Fibroblast of gingiva (primary cell): ENCODE measurements around the gene PHF12.
"Not testable (repeated sequence)": the region's sequence is repeated elsewhere in the genome, so short reads cannot be mapped to it uniquely, and the experiment has no call there.

Source experiments
- DNase-seq: peaks from one replicate; pipeline ENCODE4 v3.0.0-alpha.2; 2011; ENCODE audit warnings: low read depth

The PHF12 gene

GRCh38 chr17:28882154-28882895, 69.0 kb downstream of the PHF12 start:
- no peak for DNase-seq

GRCh38 chr17:28881533-28882056, 69.7 kb downstream of the PHF12 start:
- DNase-seq = no peak

GRCh38 chr17:28880572-28880945, 70.8 kb downstream of the PHF12 start:
- no peak for DNase-seq

- DNase-seq = no peak
These were observed 71.3 kb downstream of the PHF12 start for GRCh38 chr17:28879886-28880571.

GRCh38 chr17:28878981-28879380, 72.3 kb downstream of the PHF12 start:
- peak; percentile 29 for DNase-seq

- DNase-seq = no peak
These were observed 73.0 kb downstream of the PHF12 start for GRCh38 chr17:28878158-28878910.

- DNase-seq = not testable (repeated sequence)
These were observed 74.1 kb downstream of the PHF12 start for GRCh38 chr17:28877150-28877711.

- DNase-seq = no peak
These were observed 75.3 kb downstream of the PHF12 start for GRCh38 chr17:28875848-28876550.

GRCh38 chr17:28874750-28875149, 76.6 kb downstream of the PHF12 start:
- no peak for DNase-seq

- DNase-seq = no peak
These were observed 77.5 kb downstream of the PHF12 start for GRCh38 chr17:28873839-28874238.

- DNase-seq = no peak
These were observed 80.2 kb downstream of the PHF12 start for GRCh38 chr17:28871056-28871579.

GRCh38 chr17:28867276-28867675, 84.0 kb downstream of the PHF12 start:
- no peak for DNase-seq

- DNase-seq = no peak
These were observed 85.2 kb downstream of the PHF12 start for GRCh38 chr17:28865946-28866752.

GRCh38 chr17:28864991-28865849, 86.1 kb downstream of the PHF12 start:
- no peak for DNase-seq

- DNase-seq = no peak
These were observed 87.4 kb downstream of the PHF12 start for GRCh38 chr17:28863953-28864352.

GRCh38 chr17:28862561-28862960, 88.8 kb downstream of the PHF12 start:
- DNase-seq = no peak

GRCh38 chr17:28861393-28862203, 89.7 kb downstream of the PHF12 start:
- no peak for DNase-seq

- DNase-seq = no peak
These were observed 90.9 kb downstream of the PHF12 start for GRCh38 chr17:28860363-28860808.
